HepG2 (cell line): ENCODE measurements around the gene BTBD7. TPM values are rescaled to one million over a fixed set of nuclear protein-coding genes. Genes with fewer than 3 reads are reported as not detected.

ENCODE experiments used
- BRF2 ChIP-seq: sonication (generic); formaldehyde crosslinking; IDR thresholded peaks from 2 replicates; pipeline ENCODE4 v1.8.1; 2022; ENCODE audit warnings: mild to moderate bottlenecking, missing genetic modification reagents
- CHCHD3 ChIP-seq: sonication (generic); formaldehyde crosslinking; IDR thresholded peaks from 2 replicates; pipeline ENCODE4 v1.8.0; 2022; ENCODE audit warnings: mild to moderate bottlenecking, missing genetic modification reagents, moderate library complexity
- FOXO4 ChIP-seq: sonication (generic); formaldehyde crosslinking; conservative IDR thresholded peaks from 2 replicates; pipeline ENCODE4 v1.8.1; 2023; ENCODE audit warnings: missing genetic modification reagents
- FOXP4 ChIP-seq: sonication (generic); formaldehyde crosslinking; IDR thresholded peaks from 2 replicates; pipeline ENCODE4 v1.4.0; 2020; ENCODE audit warnings: missing genetic modification reagents
- IRX3 ChIP-seq: sonication (generic); formaldehyde crosslinking; IDR thresholded peaks from 2 replicates; pipeline ENCODE4 v1.8.1; 2023; ENCODE audit warnings: mild to moderate bottlenecking, low read depth, missing genetic modification reagents, borderline replicate concordance
- KDM5A ChIP-seq: fragments of 200-600 bp; sonication (generic); IDR thresholded peaks from 2 replicates; pipeline ENCODE4 v1.7.0; 2018; ENCODE audit warnings: antibody characterized with exemption, mild to moderate bottlenecking, low read length, borderline replicate concordance
- NFE2L1 ChIP-seq: sonication (generic); formaldehyde crosslinking; IDR thresholded peaks from 2 replicates; pipeline ENCODE4 v1.4.0; 2020; ENCODE audit warnings: missing genetic modification reagents, mild to moderate bottlenecking, borderline replicate concordance
- PLRG1 ChIP-seq: fragments of 450-650 bp; conservative IDR thresholded peaks from 2 replicates; pipeline ENCODE4 v1.6.1; 2016
- ZBTB20 ChIP-seq: sonication (generic); formaldehyde crosslinking; IDR thresholded peaks from 2 replicates; pipeline ENCODE4 v1.8.1; 2023; ENCODE audit warnings: missing genetic modification reagents, low read depth, mild to moderate bottlenecking, borderline replicate concordance
- ZBTB40 ChIP-seq, 2 experiments: fragments of 450-650 bp in 1 of 2; sonication (generic) in 1 of 2; formaldehyde crosslinking in 1 of 2; IDR thresholded peaks; 2 replicates each; pipeline versions ENCODE4 v1.6.1 to v1.8.0; 2016 to 2022; ENCODE audit warnings: antibody characterized with exemption in 1 of 2, mild to moderate bottlenecking in 1 of 2, missing genetic modification reagents in 1 of 2
- ZMYM3 ChIP-seq: sonication (generic); formaldehyde crosslinking; IDR thresholded peaks from 2 replicates; pipeline ENCODE4 v1.5.1; 2020; ENCODE audit warnings: mild to moderate bottlenecking, missing genetic modification reagents
- ZNF572 ChIP-seq: sonication (generic); formaldehyde crosslinking; IDR thresholded peaks from 2 replicates; pipeline ENCODE4 v1.5.1; 2020; ENCODE audit warnings: mild to moderate bottlenecking, missing genetic modification reagents
- ZNF607 ChIP-seq: sonication (generic); formaldehyde crosslinking; IDR thresholded peaks from 2 replicates; pipeline ENCODE4 v1.5.1; 2020; ENCODE audit warnings: missing genetic modification reagents, mild to moderate bottlenecking, borderline replicate concordance
- ZNF768 ChIP-seq: sonication (generic); formaldehyde crosslinking; IDR thresholded peaks from 2 replicates; pipeline ENCODE4 v1.4.0; 2020; ENCODE audit warnings: missing genetic modification reagents
- polyA plus RNA-seq, 8 experiments: library from polyadenylated mRNA; depleted of rRNA in 3 of 8; stranded (reverse) in 7 of 8; unstranded in 1 of 8; fragments of >200 nt; fragmentation: Illumina TruSeq in 4 of 8; extraction: Trizol in 4 of 8; gene quantifications; 2 replicates each; pipeline versions ENCODE4 v1.2.1 to v1.2.3, GENCODE V29; 2011 to 2016; ENCODE audit warnings: low read depth in 4 of 8, missing spikeins in 1 of 8, mixed read lengths in 1 of 8; ENCODE audit not compliant: insufficient read depth in 1 of 8
- total RNA-seq, 5 experiments: library from RNA; depleted of rRNA; stranded (reverse); fragments of >200 nt; fragmentation: Illumina TruSeq; extraction: Trizol; gene quantifications; 2 replicates each; pipeline ENCODE4 v1.2.3, GENCODE V29; 2016; ENCODE audit warnings: low read depth in 1 of 5

BTBD7 gene
- total and polyA plus RNA-seq, 2 of the 13 experiments (the other 11 are each of a cell fraction or from before 2014, with no cell fraction given): 11.6 to 15.2 TPM

GRCh38 chr14:93348292-93348691 lies 15.5 kb upstream of the BTBD7 start (continued):
- no peak for TF ChIP-seq ZBTB40 (IDR thresholded peaks at IDR 0.05)
- no peak for TF ChIP-seq ZBTB40 (CRISPR knock-in tag; IDR thresholded peaks at IDR 0.05)
- TF ChIP-seq KDM5A: no peak
- no peak for TF ChIP-seq BRF2 (CRISPR knock-in tag)
- no peak for TF ChIP-seq IRX3 (CRISPR knock-in tag)
- TF ChIP-seq ZBTB20 (CRISPR knock-in tag): no peak
- no peak for TF ChIP-seq ZNF768 (CRISPR knock-in tag)
- no peak for TF ChIP-seq CHCHD3 (CRISPR knock-in tag)
- no peak for TF ChIP-seq ZNF572 (CRISPR knock-in tag)
- no peak for TF ChIP-seq PLRG1
- TF ChIP-seq ZMYM3: no peak
- no peak for TF ChIP-seq NFE2L1 (CRISPR knock-in tag)
- TF ChIP-seq FOXO4: no peak
- no peak for TF ChIP-seq ZNF607 (CRISPR knock-in tag)
- TF ChIP-seq FOXP4 (CRISPR knock-in tag): no peak
